Measurements from ENCODE around the gene LHX2. TPM values are rescaled to one million over a fixed set of nuclear protein-coding genes. Genes with fewer than 3 reads are reported as not detected.

LHX2 gene
- total RNA-seq, 2 experiments from 2014 or later, result not detected

DNA sequence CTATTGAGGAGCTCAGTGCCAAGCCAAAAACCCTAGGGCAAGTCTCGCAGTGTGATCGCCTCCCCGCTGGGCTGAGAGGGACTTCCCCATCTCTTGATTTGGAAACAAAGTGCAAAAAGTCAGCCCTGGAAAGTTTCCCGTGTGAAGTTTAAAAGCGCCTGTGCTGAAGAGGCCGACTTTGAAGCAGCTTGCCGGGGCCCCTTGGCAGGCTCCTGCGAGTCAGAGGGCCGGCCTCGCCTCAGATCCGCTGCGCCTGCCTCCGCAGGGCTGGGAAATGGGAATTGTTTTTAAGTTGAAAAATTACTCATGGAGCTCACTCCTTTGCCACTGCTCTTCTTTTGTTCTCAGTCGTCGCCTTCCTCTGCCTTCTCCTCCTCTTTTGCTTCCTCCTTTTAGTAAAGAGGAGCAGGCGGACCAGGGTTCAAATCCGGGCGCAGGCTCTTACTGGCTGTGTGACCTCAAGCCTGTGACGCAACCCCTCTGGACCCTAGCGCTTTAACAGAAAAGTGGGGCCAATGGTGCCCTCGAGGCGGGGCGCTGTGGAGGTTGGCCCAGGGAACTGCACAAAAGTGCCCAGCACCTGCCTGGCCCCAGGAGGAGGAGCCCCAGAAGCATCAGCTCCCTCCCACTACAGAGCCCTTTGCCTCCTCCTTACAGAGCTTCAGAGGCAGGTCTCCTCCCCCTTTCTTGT, 14.7 kb upstream of the LHX2 start:
- CTCF ChIA-PET, result interaction anchor here (1.7 to 1.8 kb wide), 2 partner anchors 15 to 44 kb away, joined by 4 to 9 read pairs; partner anchors contain the start of gene LHX2
- TF ChIP-seq, protein P1, sequence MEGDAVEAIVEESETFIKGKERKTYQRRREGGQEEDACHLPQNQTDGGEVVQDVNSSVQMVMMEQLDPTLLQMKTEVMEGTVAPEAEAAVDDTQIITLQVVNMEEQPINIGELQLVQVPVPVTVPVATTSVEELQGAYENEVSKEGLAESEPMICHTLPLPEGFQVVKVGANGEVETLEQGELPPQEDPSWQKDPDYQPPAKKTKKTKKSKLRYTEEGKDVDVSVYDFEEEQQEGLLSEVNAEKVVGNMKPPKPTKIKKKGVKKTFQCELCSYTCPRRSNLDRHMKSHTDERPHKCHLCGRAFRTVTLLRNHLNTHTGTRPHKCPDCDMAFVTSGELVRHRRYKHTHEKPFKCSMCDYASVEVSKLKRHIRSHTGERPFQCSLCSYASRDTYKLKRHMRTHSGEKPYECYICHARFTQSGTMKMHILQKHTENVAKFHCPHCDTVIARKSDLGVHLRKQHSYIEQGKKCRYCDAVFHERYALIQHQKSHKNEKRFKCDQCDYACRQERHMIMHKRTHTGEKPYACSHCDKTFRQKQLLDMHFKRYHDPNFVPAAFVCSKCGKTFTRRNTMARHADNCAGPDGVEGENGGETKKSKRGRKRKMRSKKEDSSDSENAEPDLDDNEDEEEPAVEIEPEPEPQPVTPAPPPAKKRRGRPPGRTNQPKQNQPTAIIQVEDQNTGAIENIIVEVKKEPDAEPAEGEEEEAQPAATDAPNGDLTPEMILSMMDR (IDR thresholded peaks at IDR 0.05), result no peak
- peak; percentile 71 for ATAC-seq
- POLR2A ChIA-PET, result interaction anchor here (0.9 kb wide), 1 partner anchor 16 kb away, joined by 3 read pairs; no protein-coding TSS in a partner anchor
- peak; percentile 83 for DNase-seq
- no peak overlapping the region for H3K4me3 Mint-ChIP-seq
- peaks cover 63% of the 10 kb centered on the region for H3K27me3 Mint-ChIP-seq
- peaks cover 37% of the 10 kb centered on the region for H3K4me1 Mint-ChIP-seq (ENCODE audit: low read depth)
- no peaks in the 10 kb centered on the region for H3K36me3 Mint-ChIP-seq (ENCODE audit: low read depth)
- no peak overlapping the region for H3K27ac Mint-ChIP-seq
- intact Hi-C loops (cut with micrococcal nuclease), result no loop called here
- no peaks in the 10 kb centered on the region for H3K9me3 Mint-ChIP-seq

DNA sequence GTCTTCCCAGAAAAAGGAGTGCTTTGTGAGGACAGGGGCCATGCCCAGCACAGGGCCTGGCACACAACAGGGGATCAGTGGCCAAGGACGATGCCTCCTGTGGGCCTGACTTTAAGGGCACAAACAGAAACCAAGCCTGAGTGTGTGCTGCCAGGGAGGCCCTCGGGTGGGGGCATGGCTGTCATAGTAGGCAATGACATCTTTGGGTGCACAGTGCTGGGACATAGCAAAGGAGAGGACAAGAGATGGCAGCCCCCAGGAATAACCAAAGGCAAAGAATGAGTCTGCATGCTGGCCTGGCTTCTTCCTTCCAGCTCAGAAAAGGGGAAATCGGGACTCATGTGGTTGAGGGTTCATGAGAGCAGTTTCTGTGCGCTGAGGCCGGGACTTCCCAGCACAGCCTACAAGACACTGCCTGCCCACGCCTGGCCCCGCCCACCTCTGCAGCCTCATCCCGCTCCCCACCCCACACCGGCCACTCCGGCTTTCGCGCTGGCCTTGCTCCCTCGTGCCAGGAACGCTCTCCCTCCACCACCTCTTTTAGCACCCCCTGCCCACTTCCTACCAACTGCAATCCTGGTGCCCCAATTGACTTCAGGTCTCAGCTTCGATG, 13.8 kb upstream of the LHX2 start:
- H3K36me3 Mint-ChIP-seq (ENCODE audit: low read depth), result no peaks in the 10 kb centered on the region
- intact Hi-C loops (cut with micrococcal nuclease), result no loop called here
- ChIA-PET POLR2A (no interaction called here), CTCF (interaction anchor here (1.7 to 1.8 kb wide), 2 partner anchors 14 to 43 kb away, joined by 4 to 9 read pairs; partner anchors contain the start of gene LHX2)
- no peak overlapping the region for H3K27ac Mint-ChIP-seq
- peaks cover 72% of the 10 kb centered on the region for H3K27me3 Mint-ChIP-seq
- TF ChIP-seq, protein P1 (IDR thresholded peaks at IDR 0.05), result no peak
- peak; percentile 63 for ATAC-seq
- peak; percentile 62 for DNase-seq
- H3K4me1 Mint-ChIP-seq (ENCODE audit: low read depth), result peaks cover 37% of the 10 kb centered on the region
- H3K4me3 Mint-ChIP-seq, result peak overlapping the region; percentile 25
- H3K9me3 Mint-ChIP-seq, result no peaks in the 10 kb centered on the region

DNA sequence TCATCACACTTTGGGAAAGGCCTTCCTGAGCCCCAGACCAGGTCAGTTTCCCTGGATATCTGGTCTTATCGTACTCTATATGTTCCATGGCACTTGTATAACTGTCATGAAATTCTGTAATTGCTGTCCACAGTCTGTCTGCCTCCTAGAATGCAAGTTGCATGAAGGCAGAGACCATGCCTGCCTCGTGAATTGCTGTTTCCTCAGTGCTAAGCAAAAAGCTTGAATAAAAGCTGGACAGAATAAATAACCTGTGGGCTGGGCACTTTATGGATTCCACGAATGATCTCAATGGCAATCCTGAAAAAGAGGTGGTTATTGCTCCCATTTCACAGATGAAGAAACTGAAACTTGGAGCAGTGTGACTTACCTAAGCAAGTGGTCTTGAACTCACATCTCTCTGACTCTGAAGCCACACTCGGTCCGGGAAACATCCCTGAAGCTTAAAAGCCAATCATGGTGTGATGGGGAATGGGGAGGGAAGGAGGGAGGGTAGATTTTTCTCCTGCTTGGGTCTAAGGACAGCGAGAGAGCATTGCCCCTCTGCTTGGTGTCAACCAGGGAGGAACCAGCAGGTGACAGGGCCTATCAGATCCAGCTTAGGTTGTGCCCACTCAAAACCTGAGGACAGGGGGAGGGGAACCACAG, 13.2 kb upstream of the LHX2 start:
- H3K4me3 Mint-ChIP-seq, result no peak overlapping the region

DNA sequence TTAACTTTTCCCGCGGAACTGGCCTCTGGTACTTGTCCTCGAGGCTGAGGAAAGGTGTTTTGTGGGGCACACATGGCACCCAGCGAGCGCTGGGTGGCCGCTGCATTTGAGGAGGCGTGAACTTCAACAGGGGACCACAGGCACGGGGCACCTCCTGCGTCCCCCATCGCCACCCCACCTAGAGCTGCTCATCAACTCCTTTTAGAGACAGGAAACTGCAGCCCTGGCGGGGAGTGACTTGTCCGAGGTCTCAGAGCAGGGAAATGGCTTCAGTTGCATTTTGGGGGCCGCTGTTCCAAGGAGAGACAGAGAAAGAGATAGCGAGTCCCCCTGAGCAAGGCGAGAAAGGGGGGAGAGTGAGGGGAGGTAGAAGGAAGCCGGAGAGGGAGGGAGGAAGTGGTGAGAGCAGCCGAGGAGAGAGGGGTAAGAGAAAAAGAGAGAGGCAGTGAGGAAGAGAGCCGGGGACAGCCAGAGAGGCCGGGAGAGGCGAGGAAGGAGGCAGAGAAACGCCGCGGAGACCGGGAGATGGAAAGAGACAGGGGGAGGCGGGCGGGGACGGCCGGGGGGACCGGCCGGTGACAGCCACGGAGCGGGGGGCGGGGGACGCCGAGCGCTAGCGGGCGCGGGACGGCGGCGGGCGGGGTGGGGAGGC, 12.5 kb upstream of the LHX2 start:
- peak; percentile 50 for DNase-seq
- TF ChIP-seq, protein P1 (IDR thresholded peaks at IDR 0.05), result no peak
- ChIA-PET POLR2A (no interaction called here), CTCF (interaction anchor here (0.7 kb wide), 1 partner anchor 42 kb away, joined by 3 read pairs; no protein-coding TSS in a partner anchor)
- H3K27me3 Mint-ChIP-seq, result peaks cover 80% of the 10 kb centered on the region
- no peak overlapping the region for H3K27ac Mint-ChIP-seq
- intact Hi-C loops (cut with micrococcal nuclease), result no loop called here
- H3K36me3 Mint-ChIP-seq (ENCODE audit: low read depth), result no peaks in the 10 kb centered on the region
- H3K9me3 Mint-ChIP-seq, result no peaks in the 10 kb centered on the region
- peak overlapping the region; percentile 67 for H3K4me3 Mint-ChIP-seq
- peak; percentile 16 for ATAC-seq
- peaks cover 37% of the 10 kb centered on the region for H3K4me1 Mint-ChIP-seq (ENCODE audit: low read depth)

More for the DNA sequence above, 13.2 kb upstream of the LHX2 start:
- no peak overlapping the region for H3K27ac Mint-ChIP-seq
- peaks cover 78% of the 10 kb centered on the region for H3K27me3 Mint-ChIP-seq
- H3K9me3 Mint-ChIP-seq, result no peaks in the 10 kb centered on the region
- peaks cover 37% of the 10 kb centered on the region for H3K4me1 Mint-ChIP-seq (ENCODE audit: low read depth)
- no peak for DNase-seq
- ATAC-seq, result no peak
- POLR2A ChIA-PET, result no interaction called here
- TF ChIP-seq, protein P1 (IDR thresholded peaks at IDR 0.05), result no peak
- no peaks in the 10 kb centered on the region for H3K36me3 Mint-ChIP-seq (ENCODE audit: low read depth)
- CTCF ChIA-PET, result interaction anchor here (0.7 kb wide), 1 partner anchor 43 kb away, joined by 3 read pairs; no protein-coding TSS in a partner anchor
- intact Hi-C loops (cut with micrococcal nuclease), result no loop called here

All from activated CD8-positive, alpha-beta T cell treated with anti-CD3 and anti-CD28 coated beads for 36 hours (primary cell).